Fibroblast of the aortic adventitia (primary cell): Measurements from ENCODE around the gene C1QTNF4. TPM values are rescaled to one million over a fixed set of nuclear protein-coding genes. Genes with fewer than 3 reads are reported as not detected.

Experiments used
- DNase-seq: peaks from one replicate; pipeline ENCODE4 v3.0.0-alpha.2; 2010; ENCODE audit warnings: low read depth
- H3K4me3 ChIP-seq: 2 replicates; pipeline ENCODE4 v1.5.1; 2011; ENCODE audit warnings: low read depth, mild to moderate bottlenecking, control low read depth, low read length, moderate library complexity
- CTCF ChIP-seq: IDR thresholded peaks from 2 replicates; pipeline ENCODE4 v1.5.1; 2011; ENCODE audit warnings: mild to moderate bottlenecking, low read length, control low read depth, inconsistent platforms; ENCODE audit not compliant: insufficient read depth
- total RNA-seq: library from RNA; depleted of rRNA; stranded (reverse); fragments of >200 nt; gene quantifications from 2 replicates; pipeline ENCODE4 v1.2.3, GENCODE V29; 2012; ENCODE audit warnings: low replicate concordance

Gene C1QTNF4
- total RNA-seq, 1 donor, result not detected

GRCh38 chr11:47577460-47578041 is 16.7 kb downstream of the C1QTNF4 start:
- TF ChIP-seq CTCF, result no peak
- no peak for DNase-seq
- peak overlapping the region; percentile 96 for H3K4me3 ChIP-seq

GRCh38 chr11:47573321-47573720 is 20.9 kb downstream of the C1QTNF4 start:
- TF ChIP-seq CTCF, result no peak
- no peak overlapping the region for H3K4me3 ChIP-seq
- DNase-seq, result no peak

GRCh38 chr11:47572715-47573255 is 21.4 kb downstream of the C1QTNF4 start:
- DNase-seq, result peak; percentile 56
- no peak overlapping the region for H3K4me3 ChIP-seq
- TF ChIP-seq CTCF, result no peak

GRCh38 chr11:47571895-47572294 is 22.3 kb downstream of the C1QTNF4 start:
- no peak for TF ChIP-seq CTCF
- no peak overlapping the region for H3K4me3 ChIP-seq
- peak; percentile 54 for DNase-seq

- TF ChIP-seq CTCF, result no peak
- DNase-seq, result no peak
- H3K4me3 ChIP-seq, result no peak overlapping the region
Observed at GRCh38 chr11:47571357-47571729, 22.9 kb downstream of the C1QTNF4 start.

- H3K4me3 ChIP-seq, result no peak overlapping the region
- DNase-seq, result no peak
- TF ChIP-seq CTCF, result no peak
Observed at GRCh38 chr11:47570651-47571356, 23.4 kb downstream of the C1QTNF4 start.
